Type B pancreatic cell (in vitro differentiated cells): ENCODE results near the gene TMEM120B. TPM values are rescaled to one million over a fixed set of nuclear protein-coding genes. Genes with fewer than 3 reads are reported as not detected.

Experiments used
- DNase-seq: peaks from one replicate; pipeline ENCODE4 v3.0.0; 2021; ENCODE audit warnings: mixed read lengths; ENCODE audit not compliant: unreplicated experiment; ENCODE audit errors: extremely low spot score
- H3K27ac Mint-ChIP-seq: 2 replicates; pipeline ENCODE4 v1.8.0; 2021; ENCODE audit warnings: mild to moderate bottlenecking, mixed read lengths
- H3K27me3 Mint-ChIP-seq: 2 replicates; pipeline ENCODE4 v1.8.0; 2021; ENCODE audit warnings: mixed read lengths
- H3K36me3 Mint-ChIP-seq: 2 replicates; pipeline ENCODE4 v1.8.0; 2021; ENCODE audit warnings: mixed read lengths
- H3K4me1 Mint-ChIP-seq: one replicate; pipeline ENCODE4 v1.8.0; 2021; ENCODE audit warnings: mixed read lengths; ENCODE audit not compliant: unreplicated experiment
- H3K4me3 Mint-ChIP-seq: 2 replicates; pipeline ENCODE4 v1.8.0; 2021; ENCODE audit warnings: mild to moderate bottlenecking, mixed read lengths
- H3K9me3 Mint-ChIP-seq: 2 replicates; pipeline ENCODE4 v1.8.0; 2021; ENCODE audit warnings: mixed read lengths
- CTCF ChIP-seq: fragments of 200-600 bp; sonication (generic); conservative IDR thresholded peaks from 2 replicates; pipeline ENCODE4 v1.5.0; 2021; ENCODE audit warnings: antibody characterized with exemption, mild to moderate bottlenecking
- total RNA-seq: library from RNA; stranded (reverse); gene quantifications from 2 replicates; pipeline ENCODE4 v1.2.1, GENCODE V29; 2021; ENCODE audit warnings: low replicate concordance

The TMEM120B gene
- total RNA-seq, 1 donor from 2014 or later = 14.0 TPM

DNA sequence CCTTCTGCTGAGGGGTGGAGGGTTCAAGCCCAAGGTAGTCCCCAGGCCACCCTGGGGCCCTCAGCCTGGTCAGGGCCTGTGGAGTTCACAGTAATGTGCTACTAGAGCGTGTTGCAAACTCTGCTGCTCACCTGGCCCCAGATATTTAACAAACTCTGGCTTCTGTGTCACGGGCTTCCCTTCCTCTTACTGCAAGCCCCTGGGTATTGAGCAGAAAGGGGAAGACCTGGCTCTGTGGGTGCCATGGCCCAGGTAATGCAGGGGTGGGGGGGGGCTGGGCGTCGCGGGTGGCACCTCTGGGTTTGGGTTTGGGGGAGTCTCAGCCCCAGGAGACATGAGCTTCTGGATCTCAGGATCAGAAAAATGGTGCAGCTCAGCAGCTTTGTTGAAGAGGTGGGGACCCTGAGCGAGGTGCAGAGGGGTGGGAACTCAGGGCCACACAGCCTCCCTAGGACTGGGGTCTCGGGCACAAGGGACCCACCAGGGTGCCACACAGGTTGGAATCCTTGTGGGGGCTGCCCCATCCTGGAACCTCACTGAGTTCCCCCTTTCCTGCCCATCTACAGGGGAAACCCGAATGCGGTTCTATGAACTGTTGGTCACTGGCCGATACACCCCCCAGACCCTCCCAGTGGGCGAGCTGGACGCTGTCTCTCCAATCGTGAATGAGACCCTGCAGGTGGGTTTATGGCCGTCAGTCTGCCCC, 95.2 kb downstream of the TMEM120B start:
- Mint-ChIP-seq H3K27me3 (peaks cover 3% of the 10 kb centered on the region), H3K9me3 (no peaks in the 10 kb centered on the region), H3K4me1 (peaks cover 16% of the 10 kb centered on the region), H3K27ac (no peak overlapping the region), H3K4me3 (peak overlapping the region; percentile 90), H3K36me3 (peaks cover 5% of the 10 kb centered on the region)
- no peak for TF ChIP-seq CTCF
- DNase-seq = no peak

DNA sequence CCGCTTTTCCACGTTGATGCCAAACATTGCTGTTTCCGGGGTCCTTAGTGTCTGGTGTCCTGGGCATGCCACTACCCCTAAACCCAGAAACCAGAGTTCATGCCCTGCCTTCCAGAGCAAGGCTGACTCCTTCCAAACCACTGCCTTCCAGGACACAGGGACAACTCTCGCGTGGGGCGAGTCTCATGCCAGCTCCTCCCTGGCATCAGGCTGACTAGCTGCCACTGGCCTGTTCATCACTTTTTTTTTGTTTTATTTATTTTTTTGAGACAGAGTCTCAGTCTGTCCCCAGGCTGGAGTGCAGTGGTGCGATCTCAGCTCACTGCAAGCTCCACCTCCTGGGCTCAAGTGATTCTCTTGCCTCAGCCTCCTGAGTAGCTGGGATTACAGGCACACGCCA, 96.1 kb downstream of the TMEM120B start:
- Mint-ChIP-seq H3K36me3 (peaks cover 5% of the 10 kb centered on the region), H3K4me1 (peaks cover 22% of the 10 kb centered on the region), H3K27ac (no peak overlapping the region), H3K9me3 (no peaks in the 10 kb centered on the region), H3K27me3 (no peaks in the 10 kb centered on the region), H3K4me3 (no peak overlapping the region)
- no peak for TF ChIP-seq CTCF
- DNase-seq = no peak

DNA sequence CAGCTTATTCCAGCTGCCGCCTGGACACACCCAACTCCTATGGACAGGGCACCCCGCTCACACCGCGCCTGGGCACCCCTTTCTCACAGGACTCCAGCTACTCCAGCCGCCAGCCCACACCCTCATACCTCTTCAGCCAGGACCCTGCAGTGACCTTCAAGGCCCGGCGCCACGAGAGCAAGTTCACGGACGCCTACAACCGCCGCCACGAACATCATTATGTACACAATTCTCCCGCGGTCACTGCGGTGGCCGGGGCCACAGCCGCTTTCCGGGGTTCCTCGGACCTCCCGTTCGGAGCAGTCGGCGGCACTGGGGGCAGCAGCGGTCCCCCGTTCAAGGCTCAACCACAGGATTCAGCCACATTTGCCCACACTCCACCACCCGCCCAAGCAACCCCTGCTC, 97.2 kb downstream of the TMEM120B start:
- Mint-ChIP-seq H3K27ac (peak overlapping the region; percentile 16), H3K27me3 (no peaks in the 10 kb centered on the region), H3K9me3 (no peaks in the 10 kb centered on the region), H3K4me1 (peaks cover 24% of the 10 kb centered on the region), H3K4me3 (no peak overlapping the region), H3K36me3 (peaks cover 5% of the 10 kb centered on the region)
- no peak for TF ChIP-seq CTCF
- DNase-seq = no peak

DNA sequence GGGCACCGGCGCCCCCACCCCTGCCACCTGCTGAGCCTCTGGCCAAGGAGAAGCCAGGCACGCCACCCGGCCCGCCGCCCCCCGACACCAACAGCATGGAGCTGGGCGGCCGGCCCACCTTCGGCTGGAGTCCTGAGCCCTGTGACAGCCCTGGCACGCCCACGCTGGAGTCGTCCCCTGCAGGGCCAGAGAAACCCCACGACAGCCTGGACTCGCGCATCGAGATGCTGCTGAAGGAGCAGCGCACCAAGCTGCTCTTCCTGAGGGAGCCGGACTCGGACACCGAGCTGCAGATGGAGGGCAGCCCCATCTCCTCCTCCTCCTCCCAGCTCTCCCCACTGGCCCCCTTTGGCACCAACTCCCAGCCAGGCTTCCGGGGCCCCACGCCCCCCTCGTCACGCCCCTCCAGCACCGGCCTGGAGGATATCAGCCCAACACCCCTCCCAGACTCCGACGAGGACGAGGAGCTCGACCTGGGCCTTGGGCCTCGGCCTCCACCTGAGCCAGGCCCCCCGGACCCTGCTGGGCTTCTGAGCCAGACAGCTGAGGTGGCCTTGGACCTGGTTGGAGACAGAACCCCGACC, 97.8 kb downstream of the TMEM120B start:
- Mint-ChIP-seq H3K4me1 (peaks cover 24% of the 10 kb centered on the region), H3K9me3 (no peaks in the 10 kb centered on the region), H3K27me3 (no peaks in the 10 kb centered on the region), H3K27ac (no peak overlapping the region), H3K4me3 (no peak overlapping the region), H3K36me3 (peaks cover 5% of the 10 kb centered on the region)
- TF ChIP-seq CTCF = no peak
- DNase-seq = no peak

GRCh38 chr12:121810833-121811433, 98.4 kb downstream of the TMEM120B start:
- DNase-seq = no peak
- no peak for TF ChIP-seq CTCF
- peaks cover 5% of the 10 kb centered on the region for H3K36me3 Mint-ChIP-seq
- peak overlapping the region; percentile 90 for H3K4me3 Mint-ChIP-seq
- peaks cover 24% of the 10 kb centered on the region for H3K4me1 Mint-ChIP-seq
- no peaks in the 10 kb centered on the region for H3K9me3 Mint-ChIP-seq
- peak overlapping the region; percentile 72 for H3K27ac Mint-ChIP-seq
- H3K27me3 Mint-ChIP-seq = no peaks in the 10 kb centered on the region
